CMK (cell line): Measurements from ENCODE around the gene PCDHGA6.
"Not testable (repeated sequence)": the region's sequence is repeated elsewhere in the genome, so short reads cannot be mapped to it uniquely, and the experiment has no call there.

ENCODE experiments used
- DNase-seq: peaks from one replicate; pipeline ENCODE4 v3.0.0-alpha.2; 2010; ENCODE audit warnings: low read depth

Gene PCDHGA6

GRCh38 chr5:141360685-141361084 lies 13.0 kb upstream of the PCDHGA6 start:
- DNase-seq, result no peak

GRCh38 chr5:141362719-141363118 lies 11.0 kb upstream of the PCDHGA6 start:
- no peak for DNase-seq

- no peak for DNase-seq
Observed at GRCh38 chr5:141363952-141364660, 9.6 kb upstream of the PCDHGA6 start, which contains the start of gene PCDHGA5. Gene PCDHGA5 (plus strand): TSS chr5:141364162. CDS start chr5:141364331, 169 bp downstream.

DNA sequence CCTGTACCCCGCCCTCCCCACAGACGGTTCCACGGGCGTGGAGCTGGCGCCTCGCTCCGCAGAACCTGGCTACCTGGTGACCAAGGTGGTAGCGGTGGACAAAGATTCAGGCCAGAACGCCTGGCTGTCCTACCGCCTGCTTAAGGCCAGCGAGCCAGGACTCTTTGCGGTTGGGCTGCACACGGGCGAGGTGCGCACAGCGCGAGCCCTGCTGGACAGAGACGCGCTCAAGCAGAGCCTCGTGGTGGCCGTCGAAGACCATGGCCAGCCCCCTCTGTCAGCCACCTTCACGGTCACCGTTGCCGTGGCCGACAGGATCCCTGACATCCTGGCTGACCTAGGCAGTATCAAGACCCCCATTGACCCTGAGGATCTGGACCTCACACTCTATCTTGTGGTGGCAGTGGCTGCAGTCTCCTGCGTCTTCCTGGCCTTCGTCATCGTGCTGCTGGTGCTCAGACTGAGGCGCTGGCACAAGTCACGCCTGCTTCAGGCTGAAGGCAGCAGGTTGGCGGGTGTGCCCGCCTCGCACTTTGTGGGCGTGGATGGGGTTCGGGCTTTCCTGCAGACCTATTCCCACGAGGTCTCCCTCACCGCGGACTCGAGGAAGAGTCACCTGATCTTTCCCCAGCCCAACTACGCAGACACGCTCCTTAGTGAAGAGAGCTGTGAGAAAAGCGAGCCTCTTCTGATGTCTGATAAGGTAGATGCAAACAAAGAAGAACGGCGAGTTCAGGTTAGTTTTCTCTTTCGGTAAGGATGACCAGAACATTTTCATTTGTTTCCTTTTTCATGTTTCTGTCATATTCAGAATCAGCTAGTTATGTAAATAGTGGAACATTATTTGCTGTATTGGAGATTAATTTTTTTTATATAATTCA lies 7.4 kb upstream of the PCDHGA6 start:
- DNase-seq, result no peak

DNA sequence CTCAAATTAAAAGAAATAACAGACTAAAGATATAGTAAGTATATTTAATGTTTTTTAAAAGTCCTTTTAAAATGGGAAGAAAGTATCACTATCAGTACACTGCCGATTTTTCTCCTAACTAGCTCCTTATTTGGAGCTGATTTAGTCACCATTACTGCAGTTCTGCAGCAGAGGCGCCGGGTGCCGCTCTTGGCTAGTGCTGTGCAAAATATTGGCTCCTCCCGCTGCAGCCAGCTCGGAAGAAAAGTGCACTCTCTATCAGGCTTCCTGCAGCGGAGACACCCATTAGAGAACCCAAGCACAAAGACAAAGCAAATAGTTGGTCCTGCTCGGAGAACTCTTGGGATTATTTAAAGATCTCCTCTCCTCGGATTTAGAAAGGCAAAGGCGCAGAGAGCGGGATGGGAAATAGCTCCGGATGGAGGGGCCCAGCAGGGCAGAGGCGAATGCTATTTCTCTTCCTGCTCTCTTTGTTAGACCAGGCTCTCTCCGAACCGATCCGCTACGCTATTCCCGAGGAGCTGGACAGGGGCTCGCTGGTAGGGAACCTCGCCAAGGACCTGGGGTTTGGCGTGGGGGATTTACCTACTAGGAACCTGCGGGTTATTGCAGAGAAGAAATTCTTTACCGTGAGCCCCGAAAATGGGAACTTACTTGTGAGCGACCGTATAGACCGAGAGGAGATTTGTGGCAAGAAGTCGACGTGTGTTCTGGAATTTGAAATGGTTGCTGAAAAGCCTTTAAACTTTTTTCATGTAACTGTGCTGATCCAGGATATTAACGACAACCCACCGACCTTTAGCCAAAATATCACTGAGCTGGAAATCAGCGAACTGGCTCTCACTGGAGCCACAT lies 3.5 kb upstream of the PCDHGA6 start, which contains the start of gene PCDHGB3:
Gene PCDHGB3, plus strand, starts transcription at position 249 of the 855 bp plus-strand sequence. Its CDS starts 153 bp downstream, at position 402.
- no peak for DNase-seq

GRCh38 chr5:141371572-141372475 lies 1.9 kb upstream of the PCDHGA6 start:
- DNase-seq, result no peak

- no peak for DNase-seq
Observed at GRCh38 chr5:141374627-141375026, 936 bp downstream of the PCDHGA6 start.

GRCh38 chr5:141375444-141376155 lies 1.9 kb downstream of the PCDHGA6 start:
- DNase-seq, result not testable (repeated sequence)

DNA sequence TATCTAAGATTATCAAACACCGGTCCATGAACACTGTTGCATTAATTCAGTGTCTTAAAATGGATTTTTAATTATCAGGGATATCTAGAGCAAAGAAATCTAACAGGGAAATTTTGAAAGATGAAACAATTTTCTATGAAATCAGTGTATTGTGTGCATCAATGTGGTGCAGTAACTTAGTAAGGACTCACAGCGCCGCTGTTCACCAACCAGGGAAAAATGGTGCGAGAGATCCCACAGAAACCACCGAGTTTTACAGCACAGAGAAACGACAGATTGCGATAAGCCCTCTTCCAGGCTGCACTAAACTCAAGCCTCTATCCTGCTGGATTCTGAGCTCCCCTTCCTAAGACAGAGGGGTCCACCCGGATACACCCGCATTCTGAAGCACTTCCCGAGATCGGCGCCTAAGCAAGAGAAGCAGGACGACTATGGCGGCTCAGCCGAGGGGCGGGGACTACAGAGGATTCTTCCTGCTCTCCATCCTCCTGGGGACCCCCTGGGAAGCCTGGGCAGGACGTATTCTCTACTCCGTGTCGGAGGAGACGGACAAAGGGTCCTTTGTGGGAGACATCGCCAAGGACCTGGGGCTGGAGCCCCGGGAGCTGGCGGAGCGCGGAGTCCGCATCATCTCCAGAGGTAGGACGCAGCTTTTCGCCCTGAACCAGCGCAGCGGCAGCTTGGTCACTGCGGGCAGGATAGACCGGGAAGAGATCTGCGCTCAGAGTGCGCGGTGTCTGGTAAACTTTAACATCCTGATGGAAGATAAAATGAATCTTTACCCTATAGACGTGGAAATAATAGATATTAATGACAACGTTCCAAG lies 9.0 kb downstream of the PCDHGA6 start, which contains the start of gene PCDHGA7:
Gene PCDHGA7, plus strand, starts transcription at position 274 of the 826 bp plus-strand sequence. Its CDS starts 158 bp downstream, at position 432.
- no peak for DNase-seq

DNA sequence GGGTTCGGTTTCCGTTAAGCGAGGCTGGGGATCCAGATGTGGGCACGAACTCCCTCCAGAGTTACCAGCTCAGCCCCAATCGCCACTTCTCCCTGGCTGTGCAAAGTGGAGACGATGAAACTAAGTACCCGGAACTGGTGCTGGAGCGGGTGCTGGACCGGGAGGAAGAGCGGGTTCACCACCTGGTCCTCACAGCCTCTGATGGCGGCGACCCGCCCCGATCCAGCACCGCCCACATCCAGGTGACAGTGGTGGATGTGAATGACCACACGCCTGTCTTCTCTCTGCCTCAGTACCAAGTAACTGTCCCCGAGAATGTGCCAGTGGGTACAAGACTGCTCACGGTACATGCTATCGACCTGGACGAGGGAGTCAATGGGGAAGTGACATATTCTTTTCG lies 9.7 kb downstream of the PCDHGA6 start:
- DNase-seq, result no peak

DNA sequence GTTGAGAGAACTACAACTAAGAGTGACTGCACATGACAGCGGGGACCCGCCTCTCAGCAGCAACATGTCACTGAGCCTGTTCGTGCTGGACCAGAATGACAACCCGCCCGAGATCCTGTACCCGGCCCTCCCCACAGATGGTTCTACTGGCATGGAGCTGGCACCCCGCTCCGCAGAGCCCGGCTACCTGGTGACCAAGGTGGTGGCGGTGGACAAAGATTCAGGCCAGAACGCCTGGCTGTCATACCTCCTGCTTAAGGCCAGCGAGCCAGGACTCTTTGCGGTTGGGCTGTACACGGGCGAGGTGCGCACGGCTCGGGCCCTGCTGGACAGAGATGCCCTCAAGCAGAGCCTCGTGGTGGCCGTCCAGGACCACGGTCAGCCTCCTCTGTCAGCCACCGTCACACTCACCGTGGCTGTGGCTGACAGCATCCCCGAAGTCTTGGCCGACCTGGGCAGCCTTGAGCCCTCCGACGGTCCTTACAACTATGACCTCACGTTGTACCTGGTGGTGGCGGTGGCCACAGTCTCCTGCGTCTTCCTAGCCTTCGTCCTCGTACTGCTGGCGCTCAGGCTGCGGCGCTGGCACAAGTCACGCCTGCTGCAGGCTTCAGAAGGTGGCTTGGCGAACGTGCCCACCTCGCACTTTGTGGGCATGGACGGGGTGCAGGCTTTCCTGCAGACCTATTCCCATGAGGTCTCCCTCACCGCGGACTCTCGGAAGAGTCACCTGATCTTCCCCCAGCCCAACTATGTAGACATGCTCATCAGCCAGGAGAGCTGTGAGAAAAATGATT lies 11.0 kb downstream of the PCDHGA6 start:
- no peak for DNase-seq

GRCh38 chr5:141387557-141388311 lies 14.0 kb downstream of the PCDHGA6 start, which contains the start of gene PCDHGB4:
Gene PCDHGB4 (plus strand): TSS chr5:141387698. CDS start chr5:141387885, 187 bp downstream.
- DNase-seq, result not testable (repeated sequence)

GRCh38 chr5:141388661-141389060 lies 15.0 kb downstream of the PCDHGA6 start:
- DNase-seq, result no peak

DNA sequence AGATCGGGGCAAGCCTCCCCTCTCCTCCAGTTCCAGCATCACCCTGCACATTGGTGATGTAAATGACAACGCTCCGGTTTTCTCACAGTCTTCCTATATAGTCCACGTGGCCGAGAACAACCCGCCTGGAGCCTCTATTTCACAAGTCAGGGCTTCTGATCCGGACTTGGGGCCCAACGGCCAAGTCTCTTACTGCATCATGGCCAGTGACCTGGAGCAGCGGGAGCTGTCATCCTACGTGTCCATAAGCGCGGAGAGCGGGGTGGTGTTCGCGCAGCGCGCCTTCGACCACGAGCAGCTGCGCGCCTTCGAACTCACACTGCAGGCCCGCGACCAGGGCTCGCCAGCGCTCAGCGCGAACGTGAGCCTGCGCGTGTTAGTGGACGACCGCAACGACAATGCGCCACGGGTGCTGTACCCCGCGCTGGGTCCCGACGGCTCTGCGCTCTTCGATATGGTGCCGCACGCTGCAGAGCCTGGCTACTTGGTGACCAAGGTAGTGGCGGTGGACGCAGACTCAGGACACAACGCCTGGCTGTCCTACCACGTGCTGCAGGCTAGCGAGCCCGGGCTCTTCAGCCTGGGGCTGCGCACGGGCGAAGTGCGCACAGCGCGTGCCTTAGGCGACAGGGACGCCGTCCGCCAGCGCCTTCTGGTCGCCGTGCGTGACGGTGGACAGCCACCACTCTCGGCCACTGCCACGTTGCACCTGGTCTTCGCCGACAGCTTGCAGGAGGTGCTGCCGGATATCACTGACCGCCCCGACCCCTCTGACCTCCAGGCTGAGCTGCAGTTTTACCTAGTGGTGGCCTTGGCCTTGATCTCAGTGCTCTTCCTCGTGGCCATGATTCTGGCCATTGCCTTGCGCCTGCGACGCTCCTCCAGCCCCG lies 15.7 kb downstream of the PCDHGA6 start:
- no peak for DNase-seq

- no peak for DNase-seq
Observed at GRCh38 chr5:141392429-141393198, 18.9 kb downstream of the PCDHGA6 start, which contains the start of gene PCDHGA8. Gene PCDHGA8 (plus strand): TSS chr5:141392633. CDS start chr5:141392814, 181 bp downstream.

- no peak for DNase-seq
Observed at GRCh38 chr5:141393267-141393666, 19.6 kb downstream of the PCDHGA6 start.
